Tongue (tissue), 3 donors: ENCODE results near the gene AMY1B. TPM values are rescaled to one million over a fixed set of nuclear protein-coding genes. Genes with fewer than 3 reads are reported as not detected.
"Not testable (repeated sequence)": the region's sequence is repeated elsewhere in the genome, so short reads cannot be mapped to it uniquely, and the experiment has no call there.

ENCODE experiments used
- DNase-seq: peaks from one replicate; pipeline ENCODE4 v3.0.0-alpha.2; 2015
- small RNA-seq: library from RNA; depleted of rRNA; stranded (forward); fragments of <200 nt; gene quantifications from one replicate; pipeline ENCODE3, GENCODE V24; 2014; ENCODE audit warnings: low replicate concordance
- total RNA-seq: library from RNA; depleted of rRNA; stranded (reverse); fragments of >200 nt; gene quantifications from one replicate; pipeline ENCODE4 v1.2.3, GENCODE V29; 2014

AMY1B gene
- total RNA-seq, result not detected

DNA sequence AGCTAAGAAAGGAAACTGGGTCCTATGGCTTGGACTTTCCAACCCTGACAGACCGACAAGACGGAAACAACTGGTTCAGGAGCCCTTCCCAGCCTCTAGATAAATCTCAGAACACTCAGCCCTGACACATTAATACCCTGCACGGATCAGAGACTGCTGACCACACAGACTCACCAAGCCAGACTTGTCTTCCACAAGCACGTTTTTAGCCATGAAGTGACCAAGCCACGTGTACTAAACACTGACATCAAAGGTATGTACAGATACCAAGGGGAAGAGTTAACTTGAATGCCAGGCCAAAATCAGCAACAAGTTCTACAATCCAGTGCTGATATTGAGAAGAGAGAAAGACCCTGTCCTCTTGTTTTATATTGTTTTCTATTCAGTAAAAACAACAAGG lies at the start of gene AMY1B:
TSS of gene AMY1B (minus strand) at position 101 of the 400 bp plus-strand sequence. CDS start 571 bp downstream, outside the sequence.
- not testable (repeated sequence) for DNase-seq

DNA sequence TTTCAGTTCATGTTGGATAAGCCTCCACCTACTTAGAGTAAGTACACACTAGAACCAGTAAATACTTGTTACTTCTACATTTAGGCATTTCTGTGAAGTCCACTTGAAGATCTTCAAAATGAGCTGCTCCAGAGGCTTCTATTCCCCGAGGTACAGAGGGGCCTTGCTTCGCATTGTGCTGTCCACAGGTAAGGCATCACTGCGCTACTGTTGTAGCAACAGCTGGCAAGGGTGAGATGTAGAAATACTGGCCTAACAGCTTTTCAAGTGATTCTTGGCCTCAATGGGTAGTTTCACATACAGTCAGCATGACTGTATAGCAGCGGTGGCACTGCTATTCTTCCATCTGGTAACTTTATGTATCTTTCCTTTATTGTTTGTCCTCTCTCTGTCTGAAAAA lies 49.0 kb upstream of the AMY1B start:
- not testable (repeated sequence) for DNase-seq

DNA sequence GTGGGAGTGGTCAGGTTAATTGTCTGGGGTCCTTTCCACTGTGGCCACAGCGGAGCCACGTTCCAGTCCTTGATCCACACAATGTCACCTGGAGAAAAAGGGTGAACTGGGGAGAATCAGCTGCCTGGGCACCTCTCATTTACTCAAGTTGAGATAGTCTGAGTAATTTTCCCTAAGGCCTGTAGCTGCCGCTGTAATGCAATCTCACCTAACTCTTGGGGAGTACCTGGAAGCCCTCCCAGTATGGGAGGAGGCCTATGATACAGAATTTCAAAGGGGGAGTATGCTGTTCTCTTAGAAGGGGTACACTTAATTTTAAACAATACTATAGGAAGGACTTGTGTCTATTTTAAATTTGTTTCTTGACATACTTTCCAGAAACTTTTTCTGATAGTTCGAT lies 48.4 kb upstream of the AMY1B start:
- DNase-seq, result not testable (repeated sequence)

DNA sequence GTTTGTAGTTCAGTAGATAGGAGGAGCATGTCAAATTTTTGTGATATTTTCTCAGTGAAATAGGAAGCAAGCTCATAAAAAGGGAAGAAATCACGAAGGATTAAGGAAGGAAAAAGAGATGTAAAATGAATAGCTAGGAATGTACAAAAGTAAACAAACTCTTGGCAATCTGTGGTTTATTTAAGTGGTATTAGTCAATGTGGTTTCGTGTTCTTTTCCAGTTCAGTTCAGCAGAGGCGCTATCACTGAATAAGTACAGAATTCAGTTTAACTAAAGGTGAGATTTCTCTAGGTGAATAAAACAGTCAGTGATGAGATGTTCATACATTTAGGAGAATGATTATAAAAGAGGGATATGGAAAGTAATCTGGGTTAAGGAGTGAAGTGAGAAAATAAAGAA lies 42.0 kb upstream of the AMY1B start:
- not testable (repeated sequence) for DNase-seq

DNA sequence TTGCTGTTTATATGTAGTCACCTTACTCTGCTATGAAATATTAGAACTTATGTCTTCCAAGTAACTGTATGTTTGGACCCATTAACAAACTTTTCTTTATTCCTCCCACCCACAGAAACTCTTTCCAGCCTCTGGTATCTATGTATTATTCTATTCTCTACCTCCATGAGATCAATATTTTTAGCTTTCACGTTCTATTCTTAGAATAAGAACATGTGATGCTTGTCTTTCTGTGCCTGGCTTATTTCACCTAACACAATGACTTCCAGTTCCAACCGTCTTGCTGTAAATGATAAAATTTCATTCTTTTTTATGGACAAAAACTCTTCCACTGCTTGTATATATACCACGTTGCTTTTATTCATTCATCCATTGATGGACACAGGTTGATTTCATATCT lies 39.3 kb upstream of the AMY1B start:
- not testable (repeated sequence) for DNase-seq

DNA sequence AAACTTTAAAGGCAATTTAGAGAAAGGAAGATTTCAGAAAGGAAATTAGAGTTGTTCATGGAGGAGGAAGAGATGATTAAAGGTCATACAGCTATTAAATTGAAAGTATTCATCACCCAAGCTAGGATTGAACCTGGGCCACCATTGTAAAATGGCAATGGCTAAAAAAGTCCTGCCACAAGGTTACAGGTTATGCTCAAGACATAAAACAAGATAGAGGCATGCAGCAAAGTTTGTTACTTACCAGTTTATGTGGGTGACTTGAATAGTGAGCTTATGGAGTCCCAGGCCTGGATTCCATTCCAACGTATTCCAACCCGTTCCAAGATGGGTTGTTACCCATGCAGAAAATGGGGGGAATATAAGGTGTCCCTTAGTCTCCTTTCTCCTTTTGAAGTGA lies 25.5 kb upstream of the AMY1B start:
- not testable (repeated sequence) for DNase-seq

DNA sequence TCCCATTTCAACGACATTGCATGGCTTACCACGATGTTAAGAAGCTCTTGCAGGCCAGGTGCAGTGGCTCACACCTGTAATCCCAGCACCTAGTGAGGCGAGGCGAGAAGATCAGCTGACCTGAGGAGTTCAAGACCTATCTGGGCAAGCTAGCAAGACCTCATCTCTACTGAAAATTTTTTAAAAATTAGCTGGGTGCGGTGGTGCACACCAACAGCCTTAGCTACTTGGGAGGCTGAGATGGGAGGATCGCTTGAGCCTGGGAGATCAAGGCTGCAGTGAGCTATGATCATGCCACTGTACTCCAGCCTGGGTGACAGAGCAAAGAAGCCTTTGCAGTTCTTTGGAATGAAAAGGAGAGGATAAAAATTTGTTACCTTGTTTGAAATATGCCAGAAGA lies 21.4 kb upstream of the AMY1B start:
- DNase-seq, result not testable (repeated sequence)

DNA sequence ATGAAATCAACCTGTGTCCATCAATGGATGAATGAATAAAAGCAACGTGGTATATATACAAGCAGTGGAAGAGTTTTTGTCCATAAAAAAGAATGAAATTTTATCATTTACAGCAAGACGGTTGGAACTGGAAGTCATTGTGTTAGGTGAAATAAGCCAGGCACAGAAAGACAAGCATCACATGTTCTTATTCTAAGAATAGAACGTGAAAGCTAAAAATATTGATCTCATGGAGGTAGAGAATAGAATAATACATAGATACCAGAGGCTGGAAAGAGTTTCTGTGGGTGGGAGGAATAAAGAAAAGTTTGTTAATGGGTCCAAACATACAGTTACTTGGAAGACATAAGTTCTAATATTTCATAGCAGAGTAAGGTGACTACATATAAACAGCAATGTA lies 14.4 kb upstream of the AMY1B start:
- DNase-seq, result not testable (repeated sequence)

DNA sequence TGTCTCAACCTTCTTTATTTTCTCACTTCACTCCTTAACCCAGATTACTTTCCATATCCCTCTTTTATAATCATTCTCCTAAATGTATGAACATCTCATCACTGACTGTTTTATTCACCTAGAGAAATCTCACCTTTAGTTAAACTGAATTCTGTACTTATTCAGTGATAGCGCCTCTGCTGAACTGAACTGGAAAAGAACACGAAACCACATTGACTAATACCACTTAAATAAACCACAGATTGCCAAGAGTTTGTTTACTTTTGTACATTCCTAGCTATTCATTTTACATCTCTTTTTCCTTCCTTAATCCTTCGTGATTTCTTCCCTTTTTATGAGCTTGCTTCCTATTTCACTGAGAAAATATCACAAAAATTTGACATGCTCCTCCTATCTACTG lies 11.7 kb upstream of the AMY1B start:
- DNase-seq, result not testable (repeated sequence)

DNA sequence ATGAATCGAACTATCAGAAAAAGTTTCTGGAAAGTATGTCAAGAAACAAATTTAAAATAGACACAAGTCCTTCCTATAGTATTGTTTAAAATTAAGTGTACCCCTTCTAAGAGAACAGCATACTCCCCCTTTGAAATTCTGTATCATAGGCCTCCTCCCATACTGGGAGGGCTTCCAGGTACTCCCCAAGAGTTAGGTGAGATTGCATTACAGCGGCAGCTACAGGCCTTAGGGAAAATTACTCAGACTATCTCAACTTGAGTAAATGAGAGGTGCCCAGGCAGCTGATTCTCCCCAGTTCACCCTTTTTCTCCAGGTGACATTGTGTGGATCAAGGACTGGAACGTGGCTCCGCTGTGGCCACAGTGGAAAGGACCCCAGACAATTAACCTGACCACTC lies 5.2 kb upstream of the AMY1B start:
- DNase-seq, result not testable (repeated sequence)

DNA sequence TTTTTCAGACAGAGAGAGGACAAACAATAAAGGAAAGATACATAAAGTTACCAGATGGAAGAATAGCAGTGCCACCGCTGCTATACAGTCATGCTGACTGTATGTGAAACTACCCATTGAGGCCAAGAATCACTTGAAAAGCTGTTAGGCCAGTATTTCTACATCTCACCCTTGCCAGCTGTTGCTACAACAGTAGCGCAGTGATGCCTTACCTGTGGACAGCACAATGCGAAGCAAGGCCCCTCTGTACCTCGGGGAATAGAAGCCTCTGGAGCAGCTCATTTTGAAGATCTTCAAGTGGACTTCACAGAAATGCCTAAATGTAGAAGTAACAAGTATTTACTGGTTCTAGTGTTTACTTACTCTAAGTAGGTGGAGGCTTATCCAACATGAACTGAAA lies 4.7 kb upstream of the AMY1B start:
- DNase-seq, result not testable (repeated sequence)

DNA sequence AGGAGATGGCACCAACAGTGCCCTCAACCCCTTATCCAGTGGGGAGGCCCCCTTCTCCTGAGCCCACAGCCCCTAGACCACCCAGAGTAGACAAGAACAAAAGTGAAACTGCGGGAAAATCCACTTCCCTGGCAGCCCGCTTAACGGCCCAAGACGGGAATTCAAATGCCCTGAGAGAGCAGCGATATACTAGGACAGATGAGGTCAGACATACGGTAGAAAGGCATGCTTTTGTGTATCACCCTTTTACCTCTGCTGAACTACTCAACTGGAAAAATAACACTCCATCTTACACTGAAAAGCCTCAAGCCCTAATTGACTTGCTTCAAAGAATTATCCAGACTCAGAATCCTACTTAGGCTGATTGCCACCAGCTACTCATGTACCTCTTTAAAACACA lies 1.4 kb upstream of the AMY1B start:
- not testable (repeated sequence) for DNase-seq

DNA sequence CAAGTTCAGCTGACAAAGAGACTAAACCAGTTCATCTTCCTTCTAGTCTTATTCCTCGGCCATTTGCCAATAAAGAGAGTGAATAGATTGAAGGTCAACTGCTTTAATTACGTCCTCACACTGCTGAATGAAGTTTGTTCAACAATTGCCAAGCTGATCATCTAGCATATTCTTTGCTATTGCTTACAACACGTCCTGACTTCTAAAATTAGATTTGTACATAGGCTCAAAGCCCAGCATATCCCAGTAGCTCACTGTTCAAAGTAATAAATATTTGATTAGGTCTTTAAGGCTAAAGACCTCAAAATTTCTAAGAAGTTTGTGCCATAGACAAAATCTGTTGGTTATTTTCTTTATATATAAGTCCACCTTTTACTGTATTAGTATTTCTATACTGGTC lies 19.7 kb downstream of the AMY1B start:
- not testable (repeated sequence) for DNase-seq

DNA sequence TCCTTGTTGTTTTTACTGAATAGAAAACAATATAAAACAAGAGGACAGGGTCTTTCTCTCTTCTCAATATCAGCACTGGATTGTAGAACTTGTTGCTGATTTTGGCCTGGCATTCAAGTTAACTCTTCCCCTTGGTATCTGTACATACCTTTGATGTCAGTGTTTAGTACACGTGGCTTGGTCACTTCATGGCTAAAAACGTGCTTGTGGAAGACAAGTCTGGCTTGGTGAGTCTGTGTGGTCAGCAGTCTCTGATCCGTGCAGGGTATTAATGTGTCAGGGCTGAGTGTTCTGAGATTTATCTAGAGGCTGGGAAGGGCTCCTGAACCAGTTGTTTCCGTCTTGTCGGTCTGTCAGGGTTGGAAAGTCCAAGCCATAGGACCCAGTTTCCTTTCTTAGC lies 40.5 kb downstream of the AMY1B start, which contains the start of gene AMY1A:
TSS of gene AMY1A (plus strand) at position 301 of the 400 bp plus-strand sequence. CDS start 571 bp downstream, outside the sequence.
- DNase-seq, result not testable (repeated sequence)

DNA sequence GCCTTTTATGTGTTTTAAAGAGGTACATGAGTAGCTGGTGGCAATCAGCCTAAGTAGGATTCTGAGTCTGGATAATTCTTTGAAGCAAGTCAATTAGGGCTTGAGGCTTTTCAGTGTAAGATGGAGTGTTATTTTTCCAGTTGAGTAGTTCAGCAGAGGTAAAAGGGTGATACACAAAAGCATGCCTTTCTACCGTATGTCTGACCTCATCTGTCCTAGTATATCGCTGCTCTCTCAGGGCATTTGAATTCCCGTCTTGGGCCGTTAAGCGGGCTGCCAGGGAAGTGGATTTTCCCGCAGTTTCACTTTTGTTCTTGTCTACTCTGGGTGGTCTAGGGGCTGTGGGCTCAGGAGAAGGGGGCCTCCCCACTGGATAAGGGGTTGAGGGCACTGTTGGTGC lies 41.9 kb downstream of the AMY1B start:
- DNase-seq, result not testable (repeated sequence)

DNA sequence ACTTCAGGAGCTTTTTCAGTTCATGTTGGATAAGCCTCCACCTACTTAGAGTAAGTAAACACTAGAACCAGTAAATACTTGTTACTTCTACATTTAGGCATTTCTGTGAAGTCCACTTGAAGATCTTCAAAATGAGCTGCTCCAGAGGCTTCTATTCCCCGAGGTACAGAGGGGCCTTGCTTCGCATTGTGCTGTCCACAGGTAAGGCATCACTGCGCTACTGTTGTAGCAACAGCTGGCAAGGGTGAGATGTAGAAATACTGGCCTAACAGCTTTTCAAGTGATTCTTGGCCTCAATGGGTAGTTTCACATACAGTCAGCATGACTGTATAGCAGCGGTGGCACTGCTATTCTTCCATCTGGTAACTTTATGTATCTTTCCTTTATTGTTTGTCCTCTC lies 45.1 kb downstream of the AMY1B start:
- DNase-seq, result not testable (repeated sequence)

DNA sequence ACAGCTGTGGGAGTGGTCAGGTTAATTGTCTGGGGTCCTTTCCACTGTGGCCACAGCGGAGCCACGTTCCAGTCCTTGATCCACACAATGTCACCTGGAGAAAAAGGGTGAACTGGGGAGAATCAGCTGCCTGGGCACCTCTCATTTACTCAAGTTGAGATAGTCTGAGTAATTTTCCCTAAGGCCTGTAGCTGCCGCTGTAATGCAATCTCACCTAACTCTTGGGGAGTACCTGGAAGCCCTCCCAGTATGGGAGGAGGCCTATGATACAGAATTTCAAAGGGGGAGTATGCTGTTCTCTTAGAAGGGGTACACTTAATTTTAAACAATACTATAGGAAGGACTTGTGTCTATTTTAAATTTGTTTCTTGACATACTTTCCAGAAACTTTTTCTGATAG lies 45.7 kb downstream of the AMY1B start:
- not testable (repeated sequence) for DNase-seq

DNA sequence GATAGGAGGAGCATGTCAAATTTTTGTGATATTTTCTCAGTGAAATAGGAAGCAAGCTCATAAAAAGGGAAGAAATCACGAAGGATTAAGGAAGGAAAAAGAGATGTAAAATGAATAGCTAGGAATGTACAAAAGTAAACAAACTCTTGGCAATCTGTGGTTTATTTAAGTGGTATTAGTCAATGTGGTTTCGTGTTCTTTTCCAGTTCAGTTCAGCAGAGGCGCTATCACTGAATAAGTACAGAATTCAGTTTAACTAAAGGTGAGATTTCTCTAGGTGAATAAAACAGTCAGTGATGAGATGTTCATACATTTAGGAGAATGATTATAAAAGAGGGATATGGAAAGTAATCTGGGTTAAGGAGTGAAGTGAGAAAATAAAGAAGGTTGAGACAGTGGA lies 52.1 kb downstream of the AMY1B start:
- not testable (repeated sequence) for DNase-seq

DNA sequence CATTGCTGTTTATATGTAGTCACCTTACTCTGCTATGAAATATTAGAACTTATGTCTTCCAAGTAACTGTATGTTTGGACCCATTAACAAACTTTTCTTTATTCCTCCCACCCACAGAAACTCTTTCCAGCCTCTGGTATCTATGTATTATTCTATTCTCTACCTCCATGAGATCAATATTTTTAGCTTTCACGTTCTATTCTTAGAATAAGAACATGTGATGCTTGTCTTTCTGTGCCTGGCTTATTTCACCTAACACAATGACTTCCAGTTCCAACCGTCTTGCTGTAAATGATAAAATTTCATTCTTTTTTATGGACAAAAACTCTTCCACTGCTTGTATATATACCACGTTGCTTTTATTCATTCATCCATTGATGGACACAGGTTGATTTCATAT lies 54.8 kb downstream of the AMY1B start:
- not testable (repeated sequence) for DNase-seq

Small RNA genes within 50 kb of the gene (small RNA-seq; reads per million reads assigned to genes)
- gene AC105272.1, result not detected

Other genes starting within 250 kb of the AMY1B start
- gene RNPC3, start 170.5 kb downstream of the AMY1B start, total RNA-seq, result 21.1 TPM
- gene AMY2B, start 124.6 kb downstream of the AMY1B start, total RNA-seq, result 29.7 TPM
- not detected for gene AMY2A, start 78.8 kb downstream of the AMY1B start, total RNA-seq
- not detected for gene AMY1A, start 40.5 kb downstream of the AMY1B start, total RNA-seq
- gene AMY1C, start 53.7 kb upstream of the AMY1B start, total RNA-seq, result 0.21 TPM